Left cardiac atrium (tissue), 4 donors: ENCODE results near the gene GRIN1. TPM values are rescaled to one million over a fixed set of nuclear protein-coding genes. Genes with fewer than 3 reads are reported as not detected.

Experiments used
- ATAC-seq, 2 donors: fragments of 200-7000 bp; cut with Tn5 transposase; one replicate each; pipeline ENCODE4 v1.9.1; 2020; ENCODE audit warnings: mild to moderate bottlenecking in 2 of 2, moderate library complexity in 2 of 2
- DNase-seq: peaks from one replicate; pipeline ENCODE4 v3.0.0-alpha.2; 2020
- intact Hi-C, 2 donors: fragments of 100-400 bp; cut with DNase I; formaldehyde crosslinking; loops; one replicate each; pipeline versions ENCODE4 v1.14.1 to v1.15.1; 2022 to 2023
- total RNA-seq, 2 donors: library from RNA; stranded (reverse); fragmentation: NEBNext Ultra II Directional; extraction: Animal tissue kit (Norgen Biotek cat#: 25700); gene quantifications; one replicate each; pipeline ENCODE4 v1.2.1, GENCODE V29; 2021
- donor health status: DM: no; HTN: yes; CAD: no.
- donor health status: DM: no; HTN: yes; CAD: no; lungs with severe emphysema.
- donor health status: DM: yes; HTN: yes; CAD: no.
- donor health status: Dilated cardiomyopathy.

GRIN1 gene
- total RNA-seq, 2 donors from 2014 or later = not detected

- no peak for DNase-seq
- intact Hi-C loops = no loop called here
- no peak for ATAC-seq
Measured at GRCh38 chr9:137169896-137170358, 31.0 kb downstream of the GRIN1 start, which contains the start of gene LRRC26. TSS of gene LRRC26 (minus strand) at chr9:137170051. CDS start at chr9:137169943, 108 bp downstream.

- intact Hi-C loops = no loop called here
- no peak for ATAC-seq
- no peak for DNase-seq
Measured at GRCh38 chr9:137170486-137171148, 31.7 kb downstream of the GRIN1 start.

GRCh38 chr9:137171149-137171900 is 32.4 kb downstream of the GRIN1 start:
- ATAC-seq = no peak
- no peak for DNase-seq
- intact Hi-C loops = no loop called here

GRCh38 chr9:137172901-137173795 is 34.2 kb downstream of the GRIN1 start:
- ATAC-seq (no peak), DNase-seq (no peak)
- intact Hi-C loops = no loop called here

GRCh38 chr9:137173796-137174664 is 35.1 kb downstream of the GRIN1 start:
- intact Hi-C loops = no loop called here
- DNase-seq (no peak), ATAC-seq (no peak)

DNA sequence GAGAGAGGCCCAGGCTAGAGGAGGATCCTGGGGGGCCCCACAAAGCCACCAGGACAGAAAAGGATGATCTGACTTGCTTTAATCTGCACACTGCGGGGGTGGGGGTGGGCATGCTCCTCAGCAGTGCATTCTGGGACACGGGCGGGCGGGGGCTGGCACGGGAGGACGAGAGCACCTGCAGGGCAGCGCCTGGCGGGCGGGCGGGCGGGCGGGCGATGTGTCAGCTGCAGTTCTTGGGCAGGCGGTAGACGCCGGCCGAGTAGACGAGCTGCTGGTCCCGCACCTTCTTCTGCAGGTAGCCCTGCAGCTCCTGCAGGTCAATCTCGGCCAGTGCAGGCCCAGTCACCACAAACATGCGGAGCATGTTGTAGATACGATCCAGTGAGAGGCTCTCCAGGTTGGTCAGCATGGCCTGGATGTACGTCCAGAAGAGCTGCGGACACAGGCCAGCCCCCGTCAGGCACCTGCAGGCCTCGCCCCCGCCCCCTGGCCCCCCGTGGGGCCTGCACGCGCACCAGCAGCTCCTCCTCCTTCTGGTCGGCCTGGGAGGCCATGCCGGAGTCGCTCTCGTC is 35.9 kb downstream of the GRIN1 start:
- ATAC-seq = no peak
- no peak for DNase-seq
- intact Hi-C loops = no loop called here

GRCh38 chr9:137175345-137175961 is 36.5 kb downstream of the GRIN1 start:
- intact Hi-C loops = no loop called here
- ATAC-seq (no peak), DNase-seq (no peak)

DNA sequence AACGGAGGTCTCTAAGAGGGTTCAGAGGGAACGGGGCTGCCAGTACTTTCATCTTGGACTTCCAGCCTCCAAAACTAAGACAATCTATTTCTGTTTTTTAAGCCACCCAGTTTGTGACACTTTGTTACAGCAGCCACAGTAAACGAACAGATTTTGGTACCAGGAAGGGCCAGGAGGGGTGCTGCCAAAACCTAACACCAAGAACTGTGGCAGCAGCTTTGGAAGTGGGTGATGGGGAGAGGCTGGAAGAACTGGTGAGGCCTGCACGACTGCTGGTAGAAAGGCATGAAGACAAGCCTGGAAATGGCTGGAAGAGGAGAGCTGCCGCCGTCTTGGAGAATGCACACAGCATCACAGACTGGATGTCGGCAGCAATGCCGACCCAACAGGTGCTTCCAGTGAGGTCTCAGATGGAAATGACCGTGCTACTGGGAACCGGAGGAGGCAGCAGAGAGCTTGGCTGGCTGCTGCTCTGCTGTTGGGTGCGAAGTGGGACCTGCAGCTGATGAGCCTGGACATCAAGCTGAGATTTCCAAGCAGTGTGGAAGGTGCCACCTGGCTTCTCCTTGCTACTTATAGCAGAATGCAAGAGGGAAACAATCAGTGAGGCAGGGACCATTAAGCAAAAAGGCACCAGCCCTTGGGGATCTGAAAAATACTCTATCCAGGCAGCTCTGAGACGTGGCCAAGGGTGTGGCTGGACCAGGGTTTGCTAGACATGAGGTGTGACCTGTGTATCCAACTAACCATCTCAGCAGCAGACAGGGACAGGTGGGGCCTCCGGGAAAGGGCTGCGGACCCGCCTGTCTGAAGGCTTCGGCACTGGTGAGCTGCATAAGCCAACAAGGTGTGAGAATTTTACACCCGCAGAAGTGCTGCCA is 37.6 kb downstream of the GRIN1 start:
- DNase-seq (no peak), ATAC-seq (peak in 1 of 2 donors; percentile 19)
- intact Hi-C loops = no loop called here

- intact Hi-C loops = no loop called here
- ATAC-seq = no peak
- DNase-seq = no peak
Measured at GRCh38 chr9:137178201-137178938, 39.4 kb downstream of the GRIN1 start.

GRCh38 chr9:137178939-137179630 is 40.1 kb downstream of the GRIN1 start:
- ATAC-seq = no peak
- DNase-seq = no peak
- intact Hi-C loops = no loop called here

GRCh38 chr9:137179761-137180160 is 40.8 kb downstream of the GRIN1 start:
- intact Hi-C loops = loop anchor here in 1 of 2 donors (10.0 kb wide), 1 partner anchor 55 kb away; no protein-coding TSS in a partner anchor
- DNase-seq (no peak), ATAC-seq (no peak)

DNA sequence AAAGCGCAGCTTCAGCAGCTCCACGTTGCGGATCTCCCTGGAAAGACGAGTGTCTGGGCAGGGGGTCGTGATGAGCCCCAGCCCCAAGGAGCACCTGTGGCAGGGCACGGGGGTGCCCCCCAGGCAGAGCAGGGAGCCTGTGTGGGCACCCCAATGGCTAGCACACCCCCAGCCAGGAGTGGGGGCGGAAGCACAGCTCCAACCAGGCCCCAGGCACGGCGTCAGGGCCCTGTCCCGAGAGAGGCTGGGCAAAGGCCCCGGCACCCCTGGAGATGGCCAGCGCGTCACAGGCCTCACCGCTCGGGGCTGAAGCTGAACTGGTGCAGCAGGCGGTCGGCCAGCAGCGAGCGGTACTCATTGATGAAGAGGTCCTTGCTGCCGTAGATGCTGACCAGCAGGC is 41.5 kb downstream of the GRIN1 start:
- intact Hi-C loops = loop anchor here in 1 of 2 donors (10.0 kb wide), 1 partner anchor 56 kb away; no protein-coding TSS in a partner anchor
- DNase-seq = no peak
- ATAC-seq = no peak

DNA sequence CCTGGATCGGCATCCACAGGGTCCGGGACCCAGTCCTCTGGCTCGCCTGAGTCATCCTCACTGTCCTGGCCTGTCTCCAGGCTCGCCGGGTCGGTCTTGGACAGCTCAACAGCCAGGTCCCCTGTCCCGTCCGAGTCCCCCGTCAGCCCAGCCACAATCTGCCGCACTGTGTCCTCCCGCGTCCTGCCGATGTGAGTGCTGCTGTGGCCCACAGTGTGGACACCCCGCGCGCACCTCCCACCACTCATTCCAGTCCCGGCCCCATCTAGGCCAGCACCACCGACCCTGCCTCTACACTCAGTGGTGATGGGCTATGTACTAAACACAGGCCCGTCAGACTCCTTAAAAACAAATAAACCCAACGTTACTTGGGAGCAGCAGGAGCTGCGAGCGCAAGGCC is 42.7 kb downstream of the GRIN1 start:
- DNase-seq (no peak), ATAC-seq (no peak)
- intact Hi-C loops = loop anchor here in 1 of 2 donors (10.0 kb wide), 1 partner anchor 57 kb away; no protein-coding TSS in a partner anchor

- intact Hi-C loops = loop anchor here in 1 of 2 donors (10.0 kb wide), 1 partner anchor 58 kb away; no protein-coding TSS in a partner anchor
- ATAC-seq = no peak
- DNase-seq = no peak
Measured at GRCh38 chr9:137182836-137183235, 43.9 kb downstream of the GRIN1 start.

DNA sequence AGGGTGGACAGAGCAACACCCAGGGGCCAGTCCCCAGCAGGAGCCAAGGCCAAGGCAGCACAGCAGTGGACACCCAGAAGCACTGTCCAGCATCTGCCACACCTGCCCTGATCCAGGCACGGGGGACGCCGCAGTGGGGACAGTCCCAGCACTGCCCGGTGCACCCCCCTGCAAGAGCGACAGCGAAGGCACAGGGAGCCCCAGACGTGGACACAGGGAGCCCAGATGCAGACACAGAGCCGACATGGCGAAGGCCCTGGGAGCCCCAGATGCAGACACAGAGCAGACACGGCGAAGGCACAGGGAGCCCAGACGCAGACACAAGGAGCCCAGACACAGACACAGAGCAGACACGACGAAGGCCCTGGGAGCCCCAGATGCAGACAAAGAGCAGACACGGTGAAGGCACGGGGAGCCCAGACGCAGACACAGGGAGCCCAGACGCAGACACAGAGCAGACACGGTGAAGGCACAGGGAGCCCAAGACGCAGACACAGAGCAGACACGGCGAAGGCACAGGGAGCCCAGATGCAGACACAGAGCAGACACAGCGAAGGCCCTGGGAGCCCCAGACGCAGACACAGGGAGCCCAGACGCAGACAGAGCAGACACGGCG is 45.1 kb downstream of the GRIN1 start:
- no peak for DNase-seq
- ATAC-seq = no peak
- intact Hi-C loops = loop anchor here in 1 of 2 donors (10.0 kb wide), 1 partner anchor 59 kb away; no protein-coding TSS in a partner anchor
